GM23248 (cell line): Measurements from ENCODE around the gene SULF2. TPM values are rescaled to one million over a fixed set of nuclear protein-coding genes. Genes with fewer than 3 reads are reported as not detected.

Experiments used
- DNase-seq: peaks from one replicate; pipeline ENCODE4 v3.0.0-alpha.2; 2015
- H2AFZ ChIP-seq: fragments of 200-600 bp; sonication (generic); 2 replicates; pipeline ENCODE4 v1.6.1; 2016; ENCODE audit warnings: antibody characterized with exemption
- H3F3A ChIP-seq: fragments of 200-600 bp; sonication (generic); 2 replicates; pipeline ENCODE4 v1.6.1; 2016; ENCODE audit warnings: mild to moderate bottlenecking, antibody characterized with exemption, mixed run types; ENCODE audit not compliant: insufficient read depth
- H3K27ac ChIP-seq: fragments of 200-600 bp; sonication (generic); 2 replicates; pipeline ENCODE4 v1.5.1; 2016; ENCODE audit warnings: mild to moderate bottlenecking
- H3K27me3 ChIP-seq: fragments of 200-600 bp; sonication (generic); replicated peaks from 2 replicates; pipeline ENCODE4 v1.6.1; 2016; ENCODE audit warnings: mild to moderate bottlenecking; ENCODE audit not compliant: insufficient read depth
- H3K36me3 ChIP-seq: fragments of 200-600 bp; sonication (generic); 2 replicates; pipeline ENCODE4 v1.6.1; 2016; ENCODE audit warnings: low read depth, mild to moderate bottlenecking
- H3K4me1 ChIP-seq: fragments of 200-600 bp; sonication (generic); 2 replicates; pipeline ENCODE4 v1.6.1; 2016; ENCODE audit warnings: mild to moderate bottlenecking; ENCODE audit not compliant: insufficient read depth
- H3K4me2 ChIP-seq: fragments of 200-600 bp; sonication (generic); one replicate; pipeline ENCODE4 v1.6.1; 2016; ENCODE audit warnings: mild to moderate bottlenecking; ENCODE audit not compliant: unreplicated experiment
- H3K4me3 ChIP-seq: fragments of 200-600 bp; sonication (generic); 2 replicates; pipeline ENCODE4 v1.5.1; 2016; ENCODE audit warnings: mild to moderate bottlenecking
- H3K79me2 ChIP-seq: fragments of 200-600 bp; sonication (generic); 2 replicates; pipeline ENCODE4 v1.6.1; 2016; ENCODE audit warnings: mild to moderate bottlenecking; ENCODE audit not compliant: insufficient read depth
- H3K9ac ChIP-seq: fragments of 200-600 bp; sonication (generic); 2 replicates; pipeline ENCODE4 v1.6.1; 2016; ENCODE audit warnings: mild to moderate bottlenecking
- H3K9me2 ChIP-seq: fragments of 200-600 bp; sonication (generic); 2 replicates; pipeline ENCODE4 v1.6.1; 2016; ENCODE audit warnings: mixed run types, mild to moderate bottlenecking, moderate library complexity; ENCODE audit not compliant: insufficient read depth
- H3K9me3 ChIP-seq: fragments of 200-600 bp; sonication (generic); one replicate; pipeline ENCODE4 v1.6.1; 2017; ENCODE audit warnings: low read depth
- H4K20me1 ChIP-seq: fragments of 200-600 bp; sonication (generic); 2 replicates; pipeline ENCODE4 v1.6.0; 2016; ENCODE audit not compliant: insufficient read depth
- EZH2 ChIP-seq: fragments of 200-600 bp; sonication (generic); IDR thresholded peaks from 2 replicates; pipeline ENCODE4 v1.6.1; 2018; ENCODE audit warnings: antibody characterized with exemption, mild to moderate bottlenecking; ENCODE audit not compliant: insufficient read depth, poor library complexity, severe bottlenecking
- EZH2phosphoT487 ChIP-seq: fragments of 200-600 bp; sonication (generic); IDR thresholded peaks from 2 replicates; pipeline ENCODE4 v1.6.1; 2018; ENCODE audit warnings: antibody characterized with exemption, moderate library complexity, mild to moderate bottlenecking, low read depth; ENCODE audit not compliant: insufficient read depth
- WGBS, 2 experiments: methylation state at CpG; one replicate each; pipeline ENCODE4 v1.1.6; 2015 to 2017; ENCODE audit warnings: low lambda C conversion rate in 2 of 2, low coverage in 1 of 2; ENCODE audit errors: missing lambda C conversion rate in 2 of 2; 5-methylcytosine and 5-hydroxymethylcytosine counted together
- in situ Hi-C: fragments of 300-500 bp; cut with MboI; formaldehyde crosslinking; loops from 2 replicates; pipeline ENCODE4 v1.15.0; 2020
- polyA plus RNA-seq: library from polyadenylated mRNA; unstranded; fragments of >200 nt; fragmentation: Nextera tagmentation; extraction: Ambion mirVana; gene quantifications from 2 replicates; pipeline ENCODE4 v1.2.1, GENCODE V29; 2016
- total RNA-seq: library from RNA; depleted of rRNA; stranded (reverse); fragments of >200 nt; shearing (Covaris generic); gene quantifications from 2 replicates; pipeline ENCODE4 v1.2.3, GENCODE V29; 2014

SULF2 gene
- total and polyA plus RNA-seq, 2 experiments from 2014 or later, result 2.0 to 5.6 TPM

GRCh38 chr20:47694021-47694818, 91.1 kb downstream of the SULF2 start:
- Histone ChIP-seq H3K36me3 (no peaks in the 10 kb centered on the region), H3K9ac (no peak overlapping the region), H3K9me2 (no peaks in the 10 kb centered on the region), H3K27me3 (no peaks in the 10 kb centered on the region), H3K4me2 (no peak overlapping the region), H3K4me3 (no peak overlapping the region), H3F3A (no peaks in the 10 kb centered on the region), H3K9me3 (peaks cover 9% of the 10 kb centered on the region), H3K79me2 (no peaks in the 10 kb centered on the region), H3K4me1 (no peaks in the 10 kb centered on the region), H2AFZ (no peak overlapping the region), H3K27ac (no peak overlapping the region), H4K20me1 (no peaks in the 10 kb centered on the region)
- no peak for DNase-seq
- in situ Hi-C loops, result no loop called here
- TF ChIP-seq EZH2 (no peak), EZH2phosphoT487 (no peak)
- 76 to 81% methylated on average over 19 to 20 of the region's 21 CpGs for WGBS, 2 experiments

- no peak overlapping the region for H3K27ac ChIP-seq
- H3K4me2 ChIP-seq, result no peak overlapping the region
- no peaks in the 10 kb centered on the region for H3K36me3 ChIP-seq
- DNase-seq, result peak; percentile 48
- H3K9me2 ChIP-seq, result no peaks in the 10 kb centered on the region
- no peaks in the 10 kb centered on the region for H3K79me2 ChIP-seq
- H3K9me3 ChIP-seq, result peaks cover 9% of the 10 kb centered on the region
- no peak overlapping the region for H2AFZ ChIP-seq
- H3K4me3 ChIP-seq, result no peak overlapping the region
- no peaks in the 10 kb centered on the region for H3K4me1 ChIP-seq
- no peaks in the 10 kb centered on the region for H3F3A ChIP-seq
- in situ Hi-C loops, result no loop called here
- TF ChIP-seq EZH2phosphoT487, result no peak
- TF ChIP-seq EZH2, result no peak
- H3K27me3 ChIP-seq, result no peaks in the 10 kb centered on the region
- no peaks in the 10 kb centered on the region for H4K20me1 ChIP-seq
- H3K9ac ChIP-seq, result no peak overlapping the region
Measured at GRCh38 chr20:47691625-47692024, 93.7 kb downstream of the SULF2 start.

GRCh38 chr20:47689731-47690130, 95.5 kb downstream of the SULF2 start:
- no peak overlapping the region for H3K27ac ChIP-seq
- H3K36me3 ChIP-seq, result no peaks in the 10 kb centered on the region
- H3K4me2 ChIP-seq, result no peak overlapping the region
- no peaks in the 10 kb centered on the region for H3F3A ChIP-seq
- no peaks in the 10 kb centered on the region for H3K4me1 ChIP-seq
- 46 to 57% methylated on average over 1 of the region's 1 CpG for WGBS, 2 experiments
- no peaks in the 10 kb centered on the region for H3K27me3 ChIP-seq
- no peaks in the 10 kb centered on the region for H3K79me2 ChIP-seq
- H3K4me3 ChIP-seq, result no peak overlapping the region
- no peak for DNase-seq
- in situ Hi-C loops, result no loop called here
- TF ChIP-seq EZH2 (no peak), EZH2phosphoT487 (no peak)
- H4K20me1 ChIP-seq, result no peaks in the 10 kb centered on the region
- no peak overlapping the region for H3K9ac ChIP-seq
- H3K9me2 ChIP-seq, result no peaks in the 10 kb centered on the region
- H3K9me3 ChIP-seq, result peaks cover 9% of the 10 kb centered on the region
- no peak overlapping the region for H2AFZ ChIP-seq

- Histone ChIP-seq H3K9ac (no peak overlapping the region), H3F3A (no peaks in the 10 kb centered on the region), H3K36me3 (no peaks in the 10 kb centered on the region), H3K4me3 (no peak overlapping the region), H4K20me1 (no peaks in the 10 kb centered on the region), H3K4me1 (no peaks in the 10 kb centered on the region), H3K9me2 (no peaks in the 10 kb centered on the region), H3K27me3 (no peaks in the 10 kb centered on the region), H3K79me2 (no peaks in the 10 kb centered on the region), H3K4me2 (no peak overlapping the region), H3K9me3 (peaks cover 9% of the 10 kb centered on the region), H2AFZ (no peak overlapping the region), H3K27ac (no peak overlapping the region)
- TF ChIP-seq EZH2 (no peak), EZH2phosphoT487 (no peak)
- WGBS, 2 experiments, result 66 to 77% methylated on average over 17 to 18 of the region's 18 CpGs
- no peak for DNase-seq
- in situ Hi-C loops, result no loop called here
Measured at GRCh38 chr20:47688385-47689381, 96.6 kb downstream of the SULF2 start.
